Measurements from ENCODE around the gene ACP7.

The ACP7 gene

DNA sequence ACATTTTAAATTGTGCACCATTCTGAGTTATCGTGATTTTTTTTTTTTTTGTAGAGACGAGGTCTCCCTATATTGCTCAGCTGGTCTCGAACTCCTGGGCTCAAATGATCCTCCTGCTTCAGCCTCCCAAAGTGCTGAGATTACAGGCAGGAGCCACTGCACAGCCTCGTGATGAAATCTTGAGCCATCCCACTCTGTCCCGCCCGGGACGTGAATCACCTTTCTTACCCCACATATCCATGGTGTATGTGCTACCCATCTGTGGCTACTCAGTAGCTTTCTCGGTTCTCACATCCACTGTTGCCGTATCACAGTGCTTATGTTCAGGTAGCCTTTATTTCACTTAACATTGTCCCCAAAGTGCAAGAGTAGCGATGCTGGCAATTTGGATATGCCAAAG, 67.9 kb downstream of the ACP7 start:
- no peak for DNase-seq

DNA sequence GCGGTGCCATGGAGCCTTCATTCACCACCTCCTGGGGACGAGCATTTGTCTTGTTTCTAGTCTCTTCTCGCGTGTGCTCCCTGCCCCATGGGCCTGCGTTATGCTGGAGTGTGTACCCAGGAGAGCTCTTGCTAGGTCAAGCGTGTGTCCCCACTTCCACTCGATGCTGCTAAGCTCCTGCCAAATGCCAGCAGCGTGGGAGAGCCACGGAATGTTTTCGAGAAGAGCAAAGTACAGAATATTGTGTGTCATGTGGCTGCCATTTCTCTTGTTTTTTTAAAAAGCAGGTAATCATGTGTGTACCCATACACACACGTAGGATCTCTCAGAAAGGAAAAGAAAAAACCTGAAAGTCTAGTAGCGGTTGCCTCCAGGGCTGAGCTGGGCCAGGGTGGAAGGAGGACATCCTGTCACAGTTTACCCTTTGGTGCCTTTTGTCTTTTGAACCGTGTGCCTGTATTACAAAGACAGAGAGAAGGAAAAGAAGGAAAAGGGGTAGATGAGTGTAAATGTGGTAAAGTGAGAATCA, 70.0 kb downstream of the ACP7 start:
- DNase-seq = no peak

DNA sequence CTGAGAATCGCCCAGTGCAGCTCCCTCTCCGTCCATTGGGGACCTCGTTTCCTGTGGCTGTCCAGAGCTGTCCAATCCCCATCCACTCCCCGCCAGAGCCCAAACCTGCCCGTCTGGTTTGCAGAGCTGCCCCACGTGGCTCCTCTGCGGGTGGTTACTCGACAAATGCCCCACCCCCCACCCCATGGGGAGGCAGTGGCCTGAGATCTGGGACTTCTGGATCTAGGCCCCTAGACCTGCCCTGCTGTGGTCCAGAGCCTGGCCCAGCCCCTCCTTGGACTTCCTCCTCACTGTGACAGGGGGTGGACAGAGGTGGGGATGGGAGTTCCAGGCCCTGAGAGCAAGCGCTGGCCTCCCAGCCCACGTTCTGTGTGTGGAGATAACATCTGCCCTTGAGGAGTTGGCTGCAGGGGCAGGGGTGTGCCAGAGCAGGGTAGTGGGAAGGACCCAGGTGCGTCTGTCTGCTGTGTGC, 70.5 kb downstream of the ACP7 start:
- no peak for DNase-seq

DNA sequence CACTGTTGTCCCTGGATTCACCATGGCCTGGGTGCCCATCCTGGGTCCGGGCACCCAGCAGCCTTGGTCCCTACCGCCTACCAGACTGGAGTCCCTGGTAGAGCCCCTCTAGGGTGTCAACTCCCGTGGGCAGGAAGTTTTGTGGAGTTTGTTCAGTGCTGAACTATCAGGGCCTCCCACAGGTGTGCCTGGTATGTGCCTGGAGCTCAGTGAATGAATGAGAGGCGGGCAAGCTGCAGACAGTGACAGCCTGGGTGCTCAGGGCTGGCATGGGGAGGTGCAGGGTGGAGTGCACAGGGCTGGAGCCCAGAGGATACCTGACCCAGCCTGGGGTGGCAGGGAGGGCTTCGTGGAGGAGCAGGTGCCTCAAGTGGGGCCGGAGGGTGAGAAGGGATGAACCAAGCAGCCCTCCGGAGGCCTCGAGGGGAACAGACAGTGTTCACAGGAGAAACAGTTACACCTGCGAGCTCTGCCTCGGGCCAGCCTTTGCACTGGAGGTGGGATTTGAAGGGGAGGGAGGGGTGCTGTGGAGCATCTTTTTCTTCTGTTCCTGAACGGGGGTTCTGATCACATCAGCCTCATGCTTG, 71.0 kb downstream of the ACP7 start:
- DNase-seq = no peak

DNA sequence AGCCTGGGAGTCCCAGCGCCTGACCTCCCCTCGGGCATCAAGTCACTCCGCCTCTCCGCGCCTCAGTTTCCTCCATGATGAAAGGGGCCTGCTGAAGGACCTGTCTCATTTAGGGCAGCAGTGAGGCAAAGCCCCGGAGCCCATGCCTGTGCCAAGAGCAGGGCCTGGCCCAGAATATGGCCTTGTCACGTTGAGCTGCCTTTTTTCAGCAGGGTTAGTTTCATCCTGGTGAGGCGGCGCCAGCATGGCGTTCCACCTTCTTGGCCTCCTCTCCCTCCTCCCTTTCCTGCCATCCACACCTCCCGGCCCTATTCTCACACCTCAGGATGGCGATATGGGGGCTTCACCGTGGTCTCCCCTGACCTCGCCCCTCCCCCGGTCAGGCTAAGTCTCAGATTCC, 71.6 kb downstream of the ACP7 start:
- DNase-seq = no peak

DNA sequence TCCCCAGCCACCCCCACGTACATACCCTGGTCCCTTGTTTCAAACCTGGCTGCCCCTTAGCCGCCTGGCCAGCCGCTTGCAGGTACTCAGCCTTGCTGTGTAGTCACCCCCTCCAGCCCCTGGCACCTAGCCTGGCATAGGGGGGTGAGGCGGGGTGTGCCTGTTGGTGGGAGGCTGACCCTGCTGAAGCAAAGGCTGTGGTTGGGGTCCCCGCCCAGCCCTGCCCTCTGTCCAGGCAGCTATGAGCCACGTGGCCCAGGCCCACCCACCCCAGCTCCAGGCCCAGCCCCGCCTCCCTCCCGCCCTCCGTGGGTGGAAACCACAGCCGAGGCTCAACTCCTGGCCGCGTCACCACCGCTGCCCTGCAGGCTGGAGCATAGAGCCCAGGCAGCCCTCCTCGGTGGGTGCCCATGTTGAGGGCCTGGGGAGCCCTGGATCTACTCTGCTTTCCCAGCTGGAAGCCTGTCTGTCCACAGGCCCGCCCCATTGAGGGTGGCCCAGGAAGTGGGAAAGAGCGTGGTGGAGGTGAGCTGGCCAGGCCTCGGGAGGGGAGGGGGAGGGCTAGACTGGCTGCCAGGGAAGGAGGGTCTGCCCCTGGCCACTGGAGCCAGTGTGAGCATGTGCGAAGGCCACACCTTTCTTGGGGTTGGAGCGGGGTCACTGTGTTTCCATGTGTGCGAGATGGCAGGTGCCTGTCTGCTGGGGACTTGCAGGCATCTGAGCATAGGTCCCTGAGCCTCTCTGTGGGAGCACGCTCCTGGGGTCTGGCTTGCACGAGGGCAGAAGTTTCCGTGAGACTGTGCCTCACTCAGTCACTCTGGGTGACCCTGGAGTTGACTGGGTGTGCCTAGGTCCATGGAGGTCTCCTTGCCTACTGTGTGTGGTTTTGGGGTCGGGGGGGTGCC, 72.4 kb downstream of the ACP7 start:
- DNase-seq = no peak

DNA sequence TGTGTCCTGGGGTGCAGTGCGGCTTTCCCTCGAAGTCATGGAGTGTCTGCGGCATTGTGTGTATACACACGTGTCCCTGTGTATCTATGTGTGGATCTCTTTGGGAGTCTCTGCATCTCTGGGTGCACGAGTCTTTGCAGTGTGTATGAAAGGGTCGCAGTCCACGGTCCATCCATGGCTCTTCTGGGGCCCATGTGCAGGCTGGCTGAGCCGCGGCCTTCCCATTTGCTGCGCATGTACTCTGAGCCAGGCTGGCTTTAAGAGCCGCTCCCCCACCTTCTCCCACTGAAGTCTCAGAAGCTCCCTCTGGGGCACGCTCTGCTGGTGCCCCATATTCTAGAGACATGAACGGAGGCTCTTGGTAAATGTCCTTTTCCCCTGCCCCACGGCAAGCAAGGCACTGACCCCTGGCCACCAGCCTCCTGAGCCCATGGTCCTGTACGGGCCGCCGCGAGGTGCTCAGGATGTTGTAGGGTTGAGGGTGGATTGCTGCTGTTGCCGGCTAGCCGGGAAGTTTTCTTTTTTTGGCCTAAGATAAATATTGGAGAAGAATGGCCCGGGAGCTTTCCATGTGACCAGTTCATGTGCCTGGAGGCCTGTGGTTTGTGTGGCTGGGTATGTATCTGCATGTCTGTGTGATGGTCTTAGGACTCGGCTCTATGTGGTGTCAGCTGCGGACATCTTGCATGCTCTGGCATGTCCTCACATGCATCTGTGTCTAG, 73.3 kb downstream of the ACP7 start:
- no peak for DNase-seq

DNA sequence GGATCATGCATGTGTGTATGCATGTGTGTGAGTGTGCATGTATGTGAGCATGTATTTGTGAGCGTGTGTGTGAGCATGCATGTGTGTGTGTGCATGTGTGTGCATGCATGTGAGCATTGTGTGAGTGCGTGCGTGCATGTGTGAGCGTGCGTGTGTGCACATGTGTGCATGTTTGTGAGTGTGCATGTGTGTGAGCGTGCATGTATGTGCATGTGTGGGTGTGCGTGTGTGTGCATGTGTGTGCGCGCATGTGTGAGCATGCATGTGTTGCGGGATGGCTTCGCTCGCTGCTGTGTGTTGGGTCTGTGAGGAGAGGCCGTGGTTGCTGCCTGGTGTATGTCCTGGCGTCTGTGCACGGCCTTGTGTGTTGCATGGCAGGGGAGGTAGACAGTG, 73.8 kb downstream of the ACP7 start:
- DNase-seq = no peak

DNA sequence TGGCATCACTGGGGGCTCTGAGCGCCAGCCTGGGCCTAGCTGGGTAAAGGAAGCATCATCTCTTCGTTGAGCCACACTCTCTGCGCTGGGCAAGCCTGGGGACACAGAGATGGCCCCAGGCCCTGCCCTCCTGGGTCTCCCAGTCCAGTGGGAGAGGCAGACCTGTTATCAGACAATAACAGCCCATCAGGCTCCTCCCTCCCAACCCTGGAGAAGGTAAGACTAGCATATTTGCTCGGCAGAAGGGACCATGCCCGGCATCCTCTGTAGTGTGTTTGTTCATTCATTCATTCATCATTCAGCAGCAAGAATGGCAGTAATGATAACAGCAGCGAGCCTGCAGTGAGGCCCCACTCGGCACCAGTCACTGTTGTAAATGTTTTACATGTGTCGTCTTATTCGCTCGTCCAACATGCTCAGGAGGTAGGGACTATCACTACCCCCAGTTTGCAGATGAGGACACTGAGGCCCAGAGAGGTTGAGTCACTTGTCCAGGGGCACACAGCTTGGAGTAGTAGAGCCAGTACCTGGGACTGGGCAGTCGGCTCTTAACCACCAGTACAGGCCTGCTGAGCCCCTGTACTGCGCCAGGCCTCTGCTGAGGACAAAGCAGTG, 74.6 kb downstream of the ACP7 start:
- DNase-seq = no peak

DNA sequence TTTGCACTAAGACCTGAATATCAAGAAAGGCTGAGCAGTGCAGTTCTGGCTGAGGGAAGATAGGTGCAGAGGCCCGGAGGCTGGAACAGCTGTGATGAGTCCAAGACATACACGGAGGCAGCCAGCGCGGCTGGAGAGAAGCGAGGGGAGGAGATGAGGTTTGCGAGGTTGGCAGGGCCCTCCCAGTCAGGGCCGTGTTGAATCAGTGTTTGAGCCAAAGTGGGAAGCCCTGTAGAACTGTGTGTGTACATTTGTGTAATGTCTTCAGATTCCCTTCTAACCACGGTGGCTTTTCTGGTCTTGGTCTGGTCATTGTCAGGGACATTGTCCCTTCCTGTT, 76.3 kb downstream of the ACP7 start:
- DNase-seq = no peak

All from NCI-H748 treated with DMSO at 0.1 percent for 48 hours (cell line).